Activated CD4-positive, alpha-beta T cell treated with anti-CD3 and anti-CD28 coated beads for 4 hours (primary cell): ENCODE data around the gene LRIG1.
A peak's percentile ranks its signal among the peaks of the same experiment; 100 is the strongest.

Experiments used
- DNase-seq, 2 donors: peaks; one replicate each; pipeline ENCODE4 v3.0.0-alpha.2; 2020

Gene LRIG1

GRCh38 chr3:66500576-66501482 is at the start of gene LRIG1:
Gene LRIG1 (minus strand): TSS chr3:66501022. CDS start chr3:66500407, 615 bp downstream.
- DNase-seq, result peak; percentile 99

- DNase-seq, result no peak
Observed at GRCh38 chr3:66544619-66545429, 44.0 kb upstream of the LRIG1 start.

GRCh38 chr3:66542153-66542552 is 41.3 kb upstream of the LRIG1 start:
- DNase-seq, result no peak

GRCh38 chr3:66539466-66539989 is 38.7 kb upstream of the LRIG1 start:
- no peak for DNase-seq

- DNase-seq, result no peak
Observed at GRCh38 chr3:66538390-66538789, 37.6 kb upstream of the LRIG1 start.

GRCh38 chr3:66537735-66538134 is 36.9 kb upstream of the LRIG1 start:
- DNase-seq, result no peak

- DNase-seq, result no peak
Observed at GRCh38 chr3:66536791-66537190, 36.0 kb upstream of the LRIG1 start.

GRCh38 chr3:66534304-66534845 is 33.6 kb upstream of the LRIG1 start:
- DNase-seq, result no peak

- no peak for DNase-seq
Observed at GRCh38 chr3:66532613-66533012, 31.8 kb upstream of the LRIG1 start.

- DNase-seq, result no peak
Observed at GRCh38 chr3:66532160-66532587, 31.4 kb upstream of the LRIG1 start.

- no peak for DNase-seq
Observed at GRCh38 chr3:66531256-66531655, 30.4 kb upstream of the LRIG1 start.

GRCh38 chr3:66527246-66527645 is 26.4 kb upstream of the LRIG1 start:
- no peak for DNase-seq

- no peak for DNase-seq
Observed at GRCh38 chr3:66525771-66526170, 24.9 kb upstream of the LRIG1 start.

GRCh38 chr3:66520724-66521123 is 19.9 kb upstream of the LRIG1 start:
- no peak for DNase-seq

GRCh38 chr3:66518644-66519043 is 17.8 kb upstream of the LRIG1 start:
- no peak for DNase-seq

- no peak for DNase-seq
Observed at GRCh38 chr3:66518126-66518525, 17.3 kb upstream of the LRIG1 start.

- DNase-seq, result no peak
Observed at GRCh38 chr3:66517241-66517640, 16.4 kb upstream of the LRIG1 start.

GRCh38 chr3:66508461-66508860 is 7.6 kb upstream of the LRIG1 start:
- DNase-seq, result no peak

GRCh38 chr3:66507423-66508260 is 6.8 kb upstream of the LRIG1 start:
- DNase-seq, result no peak

GRCh38 chr3:66506154-66506553 is 5.3 kb upstream of the LRIG1 start:
- no peak for DNase-seq

- DNase-seq, result no peak
Observed at GRCh38 chr3:66504850-66505641, 4.2 kb upstream of the LRIG1 start.

GRCh38 chr3:66502981-66503380 is 2.2 kb upstream of the LRIG1 start:
- no peak for DNase-seq
